ENCODE data around the gene ZNF28.
A peak's percentile ranks its signal among the peaks of the same experiment; 100 is the strongest.
"Not testable (repeated sequence)": the region's sequence is repeated elsewhere in the genome, so short reads cannot be mapped to it uniquely, and the experiment has no call there.

The ZNF28 gene

DNA sequence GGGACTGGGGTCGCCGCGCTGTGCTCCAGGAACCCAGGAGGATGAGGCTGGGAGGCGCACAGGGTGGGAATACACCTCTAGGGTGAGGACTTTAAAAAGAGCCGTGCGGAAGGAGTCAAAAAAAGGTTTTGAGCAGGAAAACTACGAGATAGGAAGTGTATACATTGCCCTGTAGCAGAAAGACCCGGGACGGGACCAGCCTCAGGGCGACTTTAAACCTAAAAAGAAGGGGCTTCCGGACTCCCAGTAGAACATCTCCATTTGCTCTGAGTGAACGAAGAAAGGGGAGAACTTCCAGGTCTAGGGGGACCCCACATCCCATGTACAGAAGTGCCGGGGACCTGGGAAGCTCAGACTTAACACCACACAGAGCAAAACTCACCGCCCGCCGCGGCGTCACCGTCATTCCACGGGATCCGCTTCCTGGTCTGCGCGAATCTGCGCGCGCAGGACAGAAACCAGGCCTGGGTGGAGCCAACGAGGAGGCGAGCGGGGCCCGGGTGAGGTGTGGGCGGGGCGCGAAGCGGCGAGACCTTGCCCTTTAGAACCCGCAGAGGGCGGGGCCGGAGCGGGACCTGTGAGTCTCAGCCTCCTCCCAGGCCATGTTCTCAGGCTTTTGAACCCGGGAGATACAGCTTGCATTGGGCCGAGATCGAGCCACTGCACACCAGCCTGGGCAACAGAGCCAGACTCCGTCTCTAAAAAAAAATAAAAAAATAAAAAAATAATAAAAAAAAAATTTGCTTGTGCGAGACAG, at the start of gene ZNF28:
Gene ZNF28, minus strand, starts transcription at position 430 of the 757 bp plus-strand sequence. CDS start 3,675 bp downstream, outside the sequence.
- DNase-seq (ENCODE audit: low spot score): peak; percentile 38

DNA sequence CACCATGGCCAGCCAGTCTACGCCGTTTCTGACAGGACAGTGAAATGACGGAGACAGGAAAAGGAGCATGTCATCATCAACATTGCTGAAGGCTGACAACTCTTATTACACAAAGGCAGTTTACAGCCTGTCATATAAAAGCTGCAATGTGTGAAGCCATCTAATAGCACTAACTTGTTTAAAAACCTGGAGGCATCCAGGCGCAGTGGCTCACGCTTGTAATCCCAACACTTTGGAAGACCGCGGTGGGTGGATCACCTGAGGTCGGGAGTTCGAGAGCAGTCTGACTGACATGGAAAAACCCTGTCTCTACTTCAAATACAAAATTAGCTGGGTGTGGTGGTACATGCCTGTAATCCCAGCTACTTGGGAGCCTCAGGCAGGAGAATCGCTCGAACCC, 46.6 kb upstream of the ZNF28 start:
- DNase-seq (ENCODE audit: low spot score): not testable (repeated sequence)

DNA sequence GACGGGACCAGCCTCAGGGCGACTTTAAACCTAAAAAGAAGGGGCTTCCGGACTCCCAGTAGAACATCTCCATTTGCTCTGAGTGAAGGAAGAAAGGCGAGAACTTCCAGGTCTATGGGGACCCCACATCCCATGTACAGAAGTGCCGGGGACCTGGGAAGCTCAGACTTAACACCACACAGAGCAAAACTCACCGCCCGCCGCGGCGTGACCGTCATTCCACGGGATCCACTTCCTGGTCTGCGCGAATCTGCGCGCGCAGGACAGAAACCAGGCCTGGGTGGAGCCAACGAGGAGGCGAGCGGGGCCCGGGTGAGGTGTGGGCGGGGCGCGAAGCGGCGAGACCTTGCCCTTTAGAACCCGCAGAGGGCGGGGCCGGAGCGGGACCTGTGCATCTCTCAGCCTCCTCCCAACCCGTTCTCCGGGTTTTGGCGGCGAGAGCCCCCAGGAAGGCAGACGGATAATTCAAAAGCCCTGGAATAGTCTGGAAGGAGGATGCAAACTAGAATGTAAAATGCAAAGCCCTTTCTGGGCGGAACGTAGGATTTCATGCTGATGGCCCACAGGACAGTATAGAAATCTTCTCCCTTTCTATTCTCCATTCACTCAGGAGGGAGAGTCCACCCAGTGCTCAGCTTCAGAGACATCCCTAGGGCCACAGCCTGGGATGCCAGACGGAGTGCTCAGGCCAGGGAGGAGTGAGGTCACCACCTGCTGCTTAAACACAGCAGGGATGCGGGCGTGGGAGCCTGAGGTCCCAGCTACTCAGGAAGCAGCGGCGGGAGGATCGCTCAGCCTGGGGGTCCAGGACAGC, 36.2 kb upstream of the ZNF28 start, which contains the start of gene ZNF468:
Gene ZNF468, minus strand, starts transcription at position 242 of the 814 bp plus-strand sequence. CDS start 3,347 bp downstream, outside the sequence.
- peak; percentile 54 for DNase-seq (ENCODE audit: low spot score)

DNA sequence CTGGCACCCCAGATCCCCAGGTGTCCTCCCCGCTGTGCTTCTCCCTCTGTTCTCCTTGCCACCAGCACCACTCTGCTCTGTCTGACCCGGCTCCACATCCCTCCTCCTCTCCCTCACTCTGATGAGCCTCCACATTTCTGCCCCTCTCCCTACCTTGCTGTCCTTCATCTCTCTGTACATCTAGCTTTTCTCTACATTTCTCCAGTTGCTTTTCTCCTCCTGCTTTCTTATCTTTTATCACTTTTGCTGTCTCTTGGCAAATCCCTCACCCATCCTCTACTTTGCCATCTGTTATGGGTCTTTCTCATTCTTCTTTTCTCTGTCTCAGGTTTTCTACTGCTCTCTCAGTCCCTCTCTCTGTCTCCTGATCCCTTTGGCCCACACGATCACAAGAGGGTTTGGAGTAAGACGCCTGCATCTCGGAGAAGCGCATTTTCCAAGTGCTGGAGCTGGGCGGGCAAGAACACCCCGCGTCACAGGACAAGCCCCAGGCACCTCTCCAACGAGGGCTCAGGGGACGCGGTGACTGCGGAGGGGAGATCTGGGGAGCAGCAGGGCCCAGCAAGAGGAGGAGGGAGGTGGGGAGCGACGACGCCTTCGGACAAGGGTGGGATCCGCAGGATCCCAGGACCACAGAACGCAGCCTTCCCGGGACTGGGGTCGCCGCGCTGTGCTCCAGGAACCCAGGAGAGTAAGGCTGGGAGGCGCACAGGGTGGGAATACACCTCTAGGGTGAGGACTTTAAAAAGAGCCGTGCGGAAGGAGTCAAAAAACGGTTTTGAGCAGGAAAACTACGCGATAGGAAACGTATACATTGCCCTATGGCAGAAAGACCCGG, 35.3 kb upstream of the ZNF28 start:
- DNase-seq (ENCODE audit: low spot score): not testable (repeated sequence)

DNA sequence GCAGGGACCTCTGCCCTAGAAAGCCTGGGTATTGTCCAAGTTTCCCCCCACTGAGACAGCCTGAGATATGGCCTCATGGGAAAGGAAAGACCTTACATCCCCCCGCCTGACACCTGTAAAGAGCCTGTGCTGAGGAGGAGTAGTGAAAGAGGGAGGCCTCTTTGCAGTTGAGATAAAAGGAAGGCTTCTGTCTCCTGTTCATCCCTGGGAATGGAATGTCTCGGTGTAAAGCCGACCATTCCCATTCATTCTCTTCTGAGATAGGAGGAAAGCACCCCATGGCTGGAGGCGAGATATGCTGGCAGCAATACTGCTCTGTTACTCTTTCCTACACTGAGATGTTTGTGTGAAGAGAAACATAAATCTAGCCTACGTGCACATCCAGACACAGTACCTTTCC, 25.9 kb upstream of the ZNF28 start:
- not testable (repeated sequence) for DNase-seq (ENCODE audit: low spot score)

DNA sequence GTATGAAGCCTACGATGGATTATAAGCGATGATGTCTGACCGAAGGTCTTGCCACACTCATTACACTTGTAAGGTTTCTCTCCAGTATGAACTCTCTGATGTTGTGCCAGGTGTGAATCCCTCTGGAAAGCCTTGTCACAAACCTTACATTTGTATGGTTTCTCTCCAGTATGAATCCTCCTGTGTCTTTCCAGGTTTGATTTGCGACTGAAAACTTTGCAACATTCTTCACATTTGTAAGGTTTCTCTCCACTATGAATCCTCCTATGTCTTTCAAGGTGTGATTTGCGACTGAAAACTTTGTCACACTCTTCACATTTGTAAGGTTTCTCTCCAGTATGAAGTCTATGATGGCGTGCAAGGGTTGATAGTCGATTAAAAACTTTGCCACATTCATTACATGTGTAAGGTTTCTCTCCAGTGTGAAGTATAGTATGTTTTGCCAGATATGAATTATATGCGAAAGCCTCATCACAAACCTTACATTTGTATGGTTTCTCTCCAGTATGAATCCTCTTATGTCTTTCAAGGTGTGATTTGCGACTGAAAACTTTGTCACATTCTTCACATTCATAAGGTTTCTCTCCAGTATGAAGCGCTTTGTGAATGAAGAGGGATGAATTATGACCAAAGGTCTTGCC, 19.5 kb upstream of the ZNF28 start:
- DNase-seq (ENCODE audit: low spot score): not testable (repeated sequence)

DNA sequence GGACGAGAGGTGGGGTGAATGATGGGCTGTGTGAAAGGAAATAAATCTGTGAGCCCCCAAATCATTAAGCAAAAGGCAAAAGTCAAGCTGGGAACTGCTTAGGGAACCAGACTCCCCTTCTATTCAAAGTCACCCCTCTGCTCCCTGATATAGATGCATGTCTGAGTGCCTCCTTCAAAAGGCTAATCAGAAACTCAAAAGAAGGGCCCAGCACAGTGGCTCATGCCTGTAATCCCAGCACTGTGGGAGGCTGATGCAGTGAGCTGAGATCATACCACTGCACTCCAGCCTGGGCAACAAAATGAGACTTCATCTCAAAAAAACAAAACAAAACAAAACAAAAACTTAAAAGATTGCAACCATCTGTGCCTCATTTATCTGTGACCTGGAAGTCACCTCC, 12.9 kb upstream of the ZNF28 start:
- not testable (repeated sequence) for DNase-seq (ENCODE audit: low spot score)

DNA sequence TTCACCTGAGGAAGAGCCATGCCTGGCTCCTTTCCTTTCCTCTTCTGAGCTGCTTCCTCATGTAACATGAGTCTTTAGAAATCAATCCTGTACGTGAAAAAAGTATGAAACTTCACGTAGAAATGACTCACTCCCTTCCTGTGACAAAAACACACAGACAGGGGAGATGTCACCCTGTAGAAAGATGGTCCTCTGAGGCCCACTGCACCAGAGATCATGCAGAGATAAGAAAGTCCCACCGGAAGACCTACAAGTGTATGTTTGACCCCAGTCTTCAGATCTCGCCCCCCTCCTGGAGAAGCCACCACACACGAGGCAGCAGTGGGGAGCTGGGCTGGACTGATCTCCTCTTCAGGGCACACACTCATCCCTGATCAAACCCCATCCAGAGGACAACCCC, 12.1 kb upstream of the ZNF28 start:
- DNase-seq (ENCODE audit: low spot score): not testable (repeated sequence)

DNA sequence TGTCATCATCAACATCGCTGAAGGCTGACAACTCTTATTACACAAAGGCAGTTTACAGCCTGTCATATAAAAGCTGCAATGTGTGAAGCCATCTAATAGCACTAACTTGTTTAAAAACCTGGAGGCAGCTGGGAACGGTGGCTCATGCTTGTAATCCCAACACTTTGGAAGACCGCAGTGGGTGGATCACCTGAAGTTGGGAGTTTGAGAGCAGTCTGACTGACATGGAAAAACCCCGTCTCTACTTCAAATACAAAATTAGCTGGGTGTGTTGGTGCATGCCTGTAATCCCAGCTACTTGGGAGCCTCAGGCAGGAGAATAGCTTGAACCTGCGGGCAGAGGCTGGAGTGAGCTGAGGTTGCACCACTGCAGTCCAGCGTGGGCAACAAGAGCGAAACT, 8.4 kb upstream of the ZNF28 start:
- not testable (repeated sequence) for DNase-seq (ENCODE audit: low spot score)

DNA sequence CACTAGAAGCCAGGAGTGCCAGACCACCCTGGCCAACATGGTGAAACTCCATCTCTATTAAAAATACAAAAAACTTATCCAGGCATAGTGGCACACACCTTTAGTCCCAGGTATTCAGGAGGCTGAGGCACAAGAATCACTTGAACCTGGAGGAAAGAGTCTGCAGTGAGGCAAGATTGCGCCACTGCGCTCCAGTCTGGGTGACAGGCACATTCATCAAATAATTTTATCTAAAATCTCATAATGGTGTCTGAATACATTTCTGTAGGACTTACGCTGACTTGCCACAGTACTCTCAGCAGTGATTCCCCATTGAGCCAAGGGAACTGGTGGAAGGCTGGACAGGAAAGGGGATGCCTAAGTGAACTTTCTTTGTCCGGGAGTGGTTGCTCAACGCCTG, 4.3 kb upstream of the ZNF28 start:
- no peak for DNase-seq (ENCODE audit: low spot score)

DNA sequence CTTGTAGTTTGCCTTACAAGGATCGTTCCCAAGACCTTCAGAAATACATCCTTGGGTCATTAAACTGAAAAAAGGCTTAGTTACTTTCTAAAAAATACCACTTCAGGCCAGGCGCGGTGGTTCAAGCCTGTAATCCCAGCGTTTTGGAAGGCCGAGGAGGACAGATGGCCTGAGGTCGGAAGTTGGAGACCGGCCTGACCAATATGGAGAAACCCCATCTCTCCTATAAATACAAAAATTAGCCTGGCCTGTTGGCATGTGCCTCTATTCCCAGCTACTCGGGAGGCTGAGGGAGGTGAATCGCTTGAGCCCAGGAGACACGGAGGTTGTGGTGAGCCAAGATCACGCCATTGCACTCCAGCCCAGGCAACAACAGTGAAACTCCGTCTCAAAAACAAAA, 2.2 kb upstream of the ZNF28 start:
- DNase-seq (ENCODE audit: low spot score): no peak

DNA sequence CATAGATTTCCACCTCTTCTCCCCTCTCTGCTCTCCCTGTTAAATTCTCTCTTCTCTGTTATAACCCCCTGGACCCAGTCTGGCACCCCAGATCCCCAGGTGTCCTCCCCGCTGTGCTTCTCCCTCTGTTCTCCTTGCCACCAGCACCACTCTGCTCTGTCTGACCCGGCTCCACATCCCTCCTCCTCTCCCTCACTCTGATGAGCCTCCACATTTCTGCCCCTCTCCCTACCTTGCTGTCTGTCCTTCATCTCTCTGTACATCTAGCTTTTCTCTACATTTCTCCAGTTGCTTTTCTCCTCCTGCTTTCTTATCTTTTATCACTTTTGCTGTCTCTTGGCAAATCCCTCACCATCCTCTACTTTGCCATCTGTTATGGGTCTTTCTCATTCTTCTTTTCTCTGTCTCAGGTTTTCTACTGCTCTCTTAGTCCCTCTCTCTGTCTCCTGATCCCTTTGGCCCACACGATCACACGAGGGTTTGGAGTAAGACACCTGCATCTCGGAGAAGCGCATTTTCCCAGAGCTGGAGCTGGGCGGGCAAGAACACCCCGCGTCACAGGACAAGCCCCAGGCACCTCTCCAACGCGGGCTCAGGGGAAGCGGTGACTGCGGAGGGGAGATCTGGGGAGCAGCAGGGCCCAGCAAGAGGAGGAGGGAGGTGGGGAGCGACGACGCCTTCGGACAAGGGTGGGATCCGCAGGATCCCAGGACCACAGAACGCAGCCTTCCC, 795 bp downstream of the ZNF28 start:
- peak; percentile 8 for DNase-seq (ENCODE audit: low spot score)

DNA sequence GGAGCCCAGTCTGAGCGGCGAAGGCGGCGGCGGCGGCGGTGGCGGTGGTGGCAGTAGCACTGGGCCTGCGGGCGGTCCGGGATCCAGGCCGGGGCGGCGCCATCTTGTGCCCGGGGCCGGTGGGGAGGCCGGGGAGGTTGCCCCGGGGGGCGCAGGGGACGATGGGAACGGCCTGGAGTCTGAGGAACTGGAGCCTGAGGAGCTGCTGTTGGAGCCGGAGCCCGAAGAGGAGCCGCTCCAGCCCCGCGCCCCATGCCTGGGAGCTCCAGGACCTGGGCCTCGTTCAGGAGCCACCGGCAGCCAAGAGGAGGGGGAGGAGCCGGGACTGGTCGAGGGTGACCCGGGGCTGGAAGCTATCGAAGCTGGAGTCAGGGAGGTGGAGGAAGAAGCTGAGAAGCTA, 11.6 kb downstream of the ZNF28 start:
- DNase-seq (ENCODE audit: low spot score): no peak

DNA sequence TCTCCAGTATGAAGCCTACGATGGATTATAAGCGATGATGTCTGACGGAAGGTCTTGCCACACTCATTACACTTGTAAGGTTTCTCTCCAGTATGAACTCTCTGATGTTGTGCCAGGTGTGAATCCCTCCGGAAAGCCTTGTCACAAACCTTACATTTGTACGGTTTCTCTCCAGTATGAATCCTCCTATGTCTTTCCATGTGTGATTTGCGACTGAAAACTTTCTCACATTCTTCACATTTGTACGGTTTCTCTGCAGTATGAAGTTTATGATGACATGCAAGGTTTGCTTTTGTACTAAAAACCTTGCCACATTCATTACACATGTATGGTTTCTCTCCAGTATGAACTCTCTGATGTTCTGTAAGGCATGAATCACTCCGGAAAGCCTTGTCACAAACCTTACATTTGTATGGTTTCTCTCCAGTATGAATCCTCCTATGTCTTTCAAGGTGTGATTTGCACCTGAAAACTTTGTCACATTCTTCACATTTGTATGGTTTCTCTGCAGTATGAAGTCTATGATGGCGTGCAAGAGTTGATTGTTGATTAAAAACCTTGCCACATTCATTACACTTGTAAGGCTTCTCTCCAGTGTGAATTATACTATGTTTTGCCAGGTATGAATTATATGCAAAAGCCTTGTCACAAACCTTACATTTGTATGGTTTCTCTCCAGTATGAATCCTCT, 21.3 kb downstream of the ZNF28 start:
- not testable (repeated sequence) for DNase-seq (ENCODE audit: low spot score)

DNA sequence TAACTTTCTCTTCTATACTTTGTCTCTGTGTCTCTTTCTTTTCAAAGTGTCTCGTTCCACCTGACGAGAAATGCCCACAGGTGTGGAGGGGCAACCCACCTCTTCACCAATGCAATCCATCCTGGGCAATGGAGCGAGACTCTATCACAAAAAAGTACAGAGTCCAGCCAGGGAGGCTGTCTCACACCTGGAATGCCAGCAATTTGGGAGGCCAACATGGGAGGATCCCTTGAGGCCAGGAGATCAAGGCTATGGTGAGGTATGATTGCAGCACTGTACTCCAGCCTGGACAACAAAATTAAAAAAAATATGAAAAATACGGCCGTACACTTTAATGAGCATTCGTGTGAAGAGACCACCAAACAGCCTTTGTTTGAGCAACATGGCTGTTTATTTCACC, 32.0 kb downstream of the ZNF28 start:
- DNase-seq (ENCODE audit: low spot score): no peak

DNA sequence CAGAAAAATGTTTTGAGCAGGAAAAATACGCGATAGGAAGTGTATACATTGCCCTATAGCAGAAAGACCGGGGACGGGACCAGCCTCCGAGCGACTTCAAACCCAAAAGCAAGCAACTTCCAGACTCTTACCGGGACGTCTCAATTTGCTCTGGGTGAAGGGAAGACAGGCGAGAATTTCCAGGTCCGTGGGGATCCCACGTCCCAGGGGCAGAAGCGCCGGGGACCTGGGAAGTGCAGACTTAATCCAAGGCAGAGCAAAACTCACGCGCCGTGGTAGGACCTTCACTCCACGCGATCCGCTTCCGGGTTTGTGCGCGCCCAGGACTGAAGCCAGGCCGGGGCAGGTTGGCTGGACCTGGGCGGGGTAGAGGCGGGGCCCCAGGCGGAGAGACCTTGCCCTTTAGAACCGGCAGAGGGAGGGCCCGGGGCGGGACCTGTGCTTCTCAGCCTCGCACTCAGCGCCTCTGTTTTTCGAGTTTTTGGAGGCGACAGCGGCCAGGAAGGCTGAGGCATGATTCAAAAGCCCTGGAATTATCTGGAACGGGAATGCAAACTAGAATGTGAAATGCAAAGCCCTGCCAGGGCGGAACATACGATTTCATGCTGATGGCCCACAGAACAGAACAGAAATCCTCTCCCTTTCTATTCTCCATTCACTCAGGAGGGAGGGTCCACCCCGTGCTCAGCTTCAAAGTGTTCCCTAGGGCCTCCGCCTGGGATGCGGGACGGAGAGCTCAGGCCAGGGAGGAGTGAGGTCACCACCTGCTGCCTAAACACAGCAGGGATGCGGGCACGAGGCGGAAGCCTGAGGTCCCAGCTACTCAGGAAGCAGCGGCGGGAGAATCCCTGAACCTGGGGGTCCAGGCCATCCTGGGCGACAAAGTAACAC, 34.7 kb downstream of the ZNF28 start, which contains the start of gene ZNF600:
Gene ZNF600, minus strand, starts transcription at position 328 of the 891 bp plus-strand sequence. CDS start 7,903 bp downstream, outside the sequence.
- DNase-seq (ENCODE audit: low spot score): peak; percentile 42

DNA sequence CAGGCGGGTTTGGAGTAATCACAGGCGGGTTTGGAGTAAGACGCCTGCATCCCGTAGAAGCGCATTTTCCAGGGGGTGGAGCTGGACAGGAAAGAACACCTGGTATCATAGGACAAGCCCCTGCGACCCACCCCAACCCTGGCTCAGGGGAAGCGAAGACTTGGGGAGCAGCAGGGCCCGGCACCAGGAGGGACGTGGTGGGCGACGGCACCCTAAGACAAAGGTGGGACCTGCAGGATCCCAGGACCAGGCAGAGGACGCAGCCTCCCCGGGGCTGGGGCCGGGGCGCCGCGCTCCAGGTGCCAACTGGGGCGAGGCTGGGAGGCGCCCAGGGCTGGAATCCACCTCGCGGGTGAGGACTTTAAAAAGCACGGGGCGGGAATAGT, 35.4 kb downstream of the ZNF28 start:
- DNase-seq (ENCODE audit: low spot score): no peak

DNA sequence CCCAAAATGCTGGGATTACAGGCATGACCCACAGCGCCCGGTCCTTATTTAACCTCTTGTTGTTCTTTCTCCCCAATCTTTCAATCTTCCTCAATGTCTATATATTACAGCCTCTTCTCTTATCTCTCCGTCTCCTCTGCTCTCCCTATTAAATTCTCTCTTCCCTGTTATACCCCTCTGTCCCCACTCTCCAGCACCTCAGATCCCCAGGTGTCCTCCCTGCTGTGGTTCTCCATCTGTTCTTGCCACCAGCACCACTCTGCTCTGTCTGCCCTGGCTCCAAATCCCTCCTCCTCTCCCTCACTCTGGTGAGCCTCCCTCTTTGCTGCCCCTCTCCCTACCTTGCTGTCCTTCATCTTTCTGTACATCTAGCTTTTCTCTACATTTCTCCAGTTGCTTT, 35.9 kb downstream of the ZNF28 start:
- no peak for DNase-seq (ENCODE audit: low spot score)

DNA sequence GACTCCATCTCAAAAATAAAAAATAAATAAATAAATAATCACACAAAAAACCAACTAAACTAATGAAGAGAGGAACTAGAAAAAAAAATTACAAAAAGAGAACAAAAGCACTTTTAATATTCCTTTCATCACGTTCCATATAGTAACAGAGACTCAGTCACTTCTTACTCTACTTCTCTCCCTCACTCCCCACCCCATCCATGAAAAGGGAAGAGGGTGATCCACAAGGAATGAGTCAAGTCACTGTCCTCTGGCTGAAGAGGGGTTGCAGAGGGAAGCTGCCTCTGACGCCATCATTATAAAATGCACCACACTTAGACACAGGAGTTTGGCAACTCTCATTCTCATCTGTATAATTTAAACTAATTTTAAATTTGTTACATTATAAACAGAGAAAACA, 38.6 kb downstream of the ZNF28 start:
- DNase-seq (ENCODE audit: low spot score): not testable (repeated sequence)

Data from pons (tissue), 1 donor.